Stimulated activated CD4-positive, alpha-beta T cell treated with anti-CD3 and anti-CD28 coated beads, Interleukin-2, amount 100 ng/mL, for 4 hours (primary cell): ENCODE data around the gene ITPK1.

Experiments used
- DNase-seq: peaks from one replicate; pipeline ENCODE4 v3.0.0-alpha.2; 2020; ENCODE audit warnings: low read depth

ITPK1 gene

DNA sequence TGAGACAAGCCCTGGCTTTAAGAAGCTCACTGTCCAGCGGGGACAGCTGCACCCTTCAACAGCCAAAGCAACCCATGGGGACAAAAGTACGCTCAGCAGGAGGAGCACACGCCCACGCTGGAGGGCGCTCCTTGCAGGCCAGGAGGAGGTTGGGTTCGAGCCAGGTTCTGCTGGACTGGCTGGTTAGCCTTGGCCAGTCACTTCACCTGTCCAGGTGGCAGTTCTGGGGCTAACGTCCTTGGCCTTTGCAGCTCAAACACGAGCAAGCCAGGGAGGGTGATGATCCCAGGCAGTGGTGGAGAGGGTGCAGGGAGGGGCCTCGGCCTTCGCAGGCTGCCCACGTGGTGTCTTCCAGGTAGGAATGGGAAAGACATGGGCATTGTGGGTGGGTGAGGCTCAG is 179.6 kb downstream of the ITPK1 start:
- no peak for DNase-seq

GRCh38 chr14:92935446-92935845 is 180.3 kb downstream of the ITPK1 start:
- DNase-seq, result no peak

- DNase-seq, result no peak
These were observed 181.3 kb downstream of the ITPK1 start for GRCh38 chr14:92934196-92935085.

DNA sequence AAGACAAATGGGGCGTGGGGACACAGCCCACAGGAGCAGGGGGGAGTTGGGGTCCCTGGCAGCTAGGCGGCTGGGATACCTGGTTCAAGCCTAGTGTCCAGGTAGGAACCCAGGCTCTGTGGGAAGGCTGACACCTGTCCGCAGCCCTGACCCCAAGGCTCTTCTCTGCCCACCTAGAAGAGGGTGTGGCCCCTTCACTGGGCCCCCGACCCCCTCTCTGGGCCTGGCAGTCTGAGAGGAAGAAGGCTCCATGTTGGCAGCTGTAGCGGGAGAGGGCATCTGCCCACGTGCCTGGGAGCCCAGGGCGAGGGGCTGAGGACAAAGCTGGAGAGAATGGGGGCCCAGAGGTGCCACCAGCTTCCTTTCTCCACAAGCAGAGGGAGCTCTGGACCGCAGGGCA is 182.2 kb downstream of the ITPK1 start:
- DNase-seq, result no peak

DNA sequence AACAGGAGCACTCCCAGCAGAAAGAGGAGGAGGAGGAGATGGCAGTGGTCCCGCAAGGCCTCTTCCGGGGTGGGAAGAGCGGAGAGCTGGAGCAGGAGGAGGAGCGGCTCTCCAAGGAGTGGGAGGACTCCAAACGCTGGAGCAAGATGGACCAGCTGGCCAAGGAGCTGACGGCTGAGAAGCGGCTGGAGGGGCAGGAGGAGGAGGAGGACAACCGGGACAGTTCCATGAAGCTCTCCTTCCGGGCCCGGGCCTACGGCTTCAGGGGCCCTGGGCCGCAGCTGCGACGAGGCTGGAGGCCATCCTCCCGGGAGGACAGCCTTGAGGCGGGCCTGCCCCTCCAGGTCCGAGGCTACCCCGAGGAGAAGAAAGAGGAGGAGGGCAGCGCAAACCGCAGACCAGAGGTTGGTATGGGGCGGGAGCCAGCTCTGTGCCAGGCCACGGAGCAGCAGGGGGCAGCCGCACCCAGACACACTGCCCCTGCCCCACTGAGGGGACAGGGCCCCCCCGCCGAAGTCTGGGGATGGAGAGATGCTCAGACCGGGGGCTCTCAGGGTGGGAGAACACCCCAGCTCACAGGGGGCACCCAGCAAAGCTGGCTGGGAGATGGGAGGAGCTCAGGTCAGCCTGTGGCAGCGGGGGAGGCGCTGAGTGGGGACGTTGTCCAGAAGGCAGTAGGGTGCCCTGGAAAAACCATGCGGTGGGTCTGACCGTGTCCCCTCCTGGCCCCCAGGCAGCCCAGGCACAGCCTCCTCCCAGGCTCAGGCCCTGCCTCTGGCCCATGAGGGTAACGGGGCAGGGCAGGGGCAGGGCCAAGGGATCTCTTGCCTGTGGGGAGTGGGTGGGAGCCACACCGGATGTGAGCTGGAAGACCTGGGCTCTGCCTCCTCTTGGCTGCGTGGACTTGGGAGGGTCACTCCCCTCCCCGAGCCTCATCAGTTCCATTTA is 183.0 kb downstream of the ITPK1 start:
- DNase-seq, result no peak

- DNase-seq, result no peak
These were observed 183.9 kb downstream of the ITPK1 start for GRCh38 chr14:92931681-92932447.

GRCh38 chr14:92930737-92931602 is 184.8 kb downstream of the ITPK1 start:
- no peak for DNase-seq

DNA sequence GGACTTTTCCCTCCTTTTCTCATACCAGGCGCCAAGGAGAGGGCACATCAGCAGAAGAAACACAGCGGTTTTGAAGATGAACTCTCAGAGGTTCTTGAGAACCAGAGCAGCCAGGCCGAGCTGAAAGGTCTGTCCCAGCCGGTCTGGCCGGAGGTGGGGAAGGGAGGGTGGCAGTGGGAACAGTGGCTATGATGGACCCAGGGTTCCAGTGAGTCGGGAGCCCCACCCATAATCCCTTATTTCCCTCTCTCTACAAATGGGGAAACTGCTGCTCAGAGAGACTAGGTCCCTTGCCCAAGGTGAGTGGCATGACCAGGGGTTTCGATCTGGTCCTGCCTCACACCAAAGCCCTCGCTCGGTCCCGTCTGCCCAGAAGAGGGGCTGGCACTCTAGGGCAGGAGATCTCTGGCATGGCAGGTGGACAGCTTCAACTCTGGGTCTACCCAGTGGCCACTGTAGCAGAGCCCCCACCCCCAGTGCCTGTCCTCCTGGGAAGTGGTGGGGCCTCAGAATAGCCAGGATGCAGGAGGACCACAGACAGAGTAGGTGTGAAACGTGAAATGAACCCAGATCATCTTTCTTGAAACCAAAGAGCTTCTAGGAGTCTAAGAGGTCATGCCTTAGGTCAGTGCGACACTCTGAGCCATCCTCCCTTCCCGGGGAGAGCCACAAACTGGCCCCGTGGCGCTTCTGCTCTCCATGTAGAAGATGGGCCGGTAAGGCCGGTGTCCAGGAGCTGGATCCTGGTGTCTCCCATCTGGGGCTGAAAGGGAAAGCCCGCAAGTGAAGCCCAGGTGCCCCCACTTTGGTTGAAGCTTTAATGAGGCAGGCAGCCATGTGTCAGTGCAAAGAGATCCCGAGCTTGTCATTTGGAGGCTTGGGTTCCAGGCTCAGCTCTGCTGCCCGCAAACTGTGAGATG is 185.8 kb downstream of the ITPK1 start:
- no peak for DNase-seq

GRCh38 chr14:92928961-92929688 is 186.6 kb downstream of the ITPK1 start:
- no peak for DNase-seq

DNA sequence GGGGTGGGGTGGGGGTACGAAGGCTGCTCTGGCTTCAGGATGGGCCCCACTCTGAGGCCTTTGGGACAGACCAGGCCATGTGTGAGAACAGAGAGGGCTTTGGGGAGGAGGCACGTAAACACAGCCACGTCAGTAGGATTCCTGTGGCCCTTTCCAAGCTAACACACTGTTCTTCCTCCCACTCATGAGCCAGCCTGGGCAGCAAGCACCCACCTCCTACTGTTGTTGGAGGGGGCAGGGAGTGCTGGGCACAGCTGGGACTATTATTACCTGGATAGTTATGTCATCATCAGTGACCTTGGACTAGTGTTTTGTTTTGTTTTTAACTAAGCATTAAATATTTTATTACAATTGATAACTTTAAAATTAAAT is 187.5 kb downstream of the ITPK1 start:
- DNase-seq, result no peak

GRCh38 chr14:92927349-92928257 is 188.1 kb downstream of the ITPK1 start:
- DNase-seq, result no peak

- DNase-seq, result no peak
These were observed 188.8 kb downstream of the ITPK1 start for GRCh38 chr14:92926931-92927330.

DNA sequence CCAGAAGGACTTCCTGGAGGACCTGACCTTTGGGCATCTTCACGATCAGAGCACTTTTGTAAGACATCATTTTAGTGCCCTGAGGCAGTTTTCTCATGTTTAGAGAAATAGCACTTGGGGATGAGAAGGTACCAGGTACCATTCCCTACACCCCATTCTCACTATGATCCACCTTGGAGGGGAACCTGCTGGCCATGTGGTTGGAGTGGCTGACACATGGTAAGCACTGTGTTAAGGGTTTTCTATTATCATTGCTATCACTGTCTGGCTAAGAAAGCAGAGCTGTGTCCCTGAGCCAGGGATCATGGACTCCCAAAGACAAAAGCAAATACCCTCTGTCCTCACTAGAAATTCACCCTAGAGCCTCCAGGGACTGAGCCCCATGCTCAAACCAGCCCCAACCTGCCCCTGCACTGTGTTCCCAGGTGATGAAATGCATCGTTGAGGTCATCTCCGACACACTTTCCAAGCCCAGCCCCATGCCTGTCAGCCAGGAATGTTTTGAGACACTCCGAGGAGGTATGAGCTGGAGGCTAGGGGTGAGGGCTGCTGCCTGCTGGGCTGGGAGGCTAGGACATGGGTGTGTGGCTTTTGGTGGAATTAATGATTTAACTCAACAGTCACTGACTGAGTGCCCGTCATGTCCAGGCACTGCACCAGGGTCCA is 189.4 kb downstream of the ITPK1 start:
- DNase-seq, result no peak

GRCh38 chr14:92925446-92925845 is 190.3 kb downstream of the ITPK1 start:
- DNase-seq, result no peak

DNA sequence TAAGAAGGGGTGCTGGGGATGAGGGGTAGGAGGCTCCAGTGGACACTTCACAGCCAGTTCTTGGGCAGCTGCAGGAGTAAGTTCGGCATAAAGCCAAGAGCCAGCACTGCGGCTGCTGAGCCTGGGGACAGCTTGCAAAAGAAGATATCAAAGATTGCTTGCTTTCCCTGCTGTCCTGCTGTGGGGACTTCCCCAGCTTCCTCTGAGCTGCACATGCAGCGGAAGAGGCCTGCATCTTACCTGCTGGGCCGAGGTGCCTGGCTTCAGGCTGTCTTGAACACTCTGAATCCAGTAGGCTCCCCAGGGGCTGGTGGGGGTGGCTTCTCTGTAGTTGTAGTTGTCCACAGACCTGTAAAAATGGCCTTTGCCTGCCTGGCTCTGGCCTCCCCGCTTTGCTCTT is 191.5 kb downstream of the ITPK1 start:
- no peak for DNase-seq

- DNase-seq, result no peak
These were observed 192.0 kb downstream of the ITPK1 start for GRCh38 chr14:92923744-92924103.

DNA sequence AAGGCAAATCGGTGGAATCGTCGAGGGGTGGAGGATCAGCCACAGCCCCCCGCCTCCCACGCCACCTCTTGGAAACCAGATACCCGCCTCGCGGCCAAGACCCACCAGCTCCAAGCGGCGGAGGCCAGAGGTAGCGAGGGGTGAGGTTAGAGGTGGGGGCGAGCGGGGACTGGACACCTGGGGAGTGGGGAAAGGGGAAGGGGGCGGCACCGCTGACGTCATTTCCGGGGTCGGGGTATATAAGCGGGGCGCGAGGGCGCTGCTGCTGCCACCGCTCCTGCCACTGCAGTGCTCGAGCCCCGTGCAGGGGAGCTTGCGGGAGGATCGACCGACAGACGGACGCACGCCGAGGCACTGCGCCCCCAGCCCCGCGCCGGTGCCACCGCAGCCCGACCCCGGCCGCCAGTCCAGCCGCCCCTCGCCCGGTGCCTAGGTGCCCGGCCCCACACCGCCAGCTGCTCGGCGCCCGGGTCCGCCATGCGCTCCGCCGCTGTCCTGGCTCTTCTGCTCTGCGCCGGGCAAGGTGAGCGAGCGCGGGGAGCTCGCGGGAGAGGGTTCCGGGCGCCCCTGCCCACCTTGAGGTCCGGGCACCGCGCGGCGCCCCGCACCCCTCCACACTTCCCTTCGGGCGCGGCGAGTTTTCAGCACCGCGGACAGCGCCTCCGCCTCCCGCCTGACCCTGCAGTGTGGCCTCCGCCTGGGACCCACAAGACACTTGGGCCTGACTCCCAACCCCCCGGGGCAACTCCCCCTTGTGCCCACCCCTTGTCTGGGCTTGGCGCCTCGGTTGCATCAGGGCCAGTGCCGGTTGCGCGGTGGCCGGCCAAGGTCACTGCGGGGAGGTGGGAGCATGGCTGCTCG is 192.6 kb downstream of the ITPK1 start, which contains the start of gene CHGA:
TSS of gene CHGA (plus strand) at position 268 of the 861 bp plus-strand sequence. CDS start at position 478, 210 bp downstream.
- DNase-seq, result no peak
